ENCODE data around the gene APLP1. TPM values are rescaled to one million over a fixed set of nuclear protein-coding genes. Genes with fewer than 3 reads are reported as not detected.

Gene APLP1
- polyA plus RNA-seq, 2 of the 4 experiments (the other 2 are of a cell fraction), result 54.7 to 60.4 TPM

GRCh38 chr19:35824150-35824549 lies 44.2 kb upstream of the APLP1 start:
- ATAC-seq, result no peak
- H3K4me1 ChIP-seq, result no peaks in the 10 kb centered on the region
- WGBS (ENCODE audit: missing lambda C conversion rate), result 23% methylated on average over 5 of the region's 5 CpGs
- H3K4me2 ChIP-seq, result no peak overlapping the region
- ChIA-PET POLR2A (no interaction called here), CTCF (interaction anchor here (1.4 to 1.6 kb wide), 2 partner anchors 10 to 13 kb away, joined by 4 to 5 read pairs; no protein-coding TSS in a partner anchor)
- no peak overlapping the region for H3K4me3 ChIP-seq
- no peak for DNase-seq (ENCODE audit: low read depth in 1 of 2, low spot score in 1 of 2)
- no peak overlapping the region for H3K27ac ChIP-seq
- H3K9me3 ChIP-seq, result no peaks in the 10 kb centered on the region
- TF ChIP-seq MAZ (IDR thresholded peaks at IDR 0.05; ENCODE audit: borderline replicate concordance, low read depth, low read length) (no peak), CBX8 (IDR thresholded peaks at IDR 0.05) (no peak), RARB (CRISPR knock-in tag; IDR thresholded peaks at IDR 0.05) (no peak), EP300 (IDR thresholded peaks at IDR 0.05) (no peak), ZFP36 (IDR thresholded peaks at IDR 0.05; ENCODE audit: borderline replicate concordance, partially characterized antibody) (no peak), KDM1A (IDR thresholded peaks at IDR 0.05; ENCODE audit: low read depth) (no peak), EHMT2 (IDR thresholded peaks at IDR 0.05; ENCODE audit: low read depth) (no peak), NPAS2 (CRISPR knock-in tag; IDR thresholded peaks at IDR 0.05; ENCODE audit: borderline replicate concordance) (no peak), FOSL2 (IDR thresholded peaks at IDR 0.05) (no peak), FOSL2 (CRISPR knock-in tag; IDR thresholded peaks at IDR 0.05) (no peak), PHF8 (IDR thresholded peaks at IDR 0.05; ENCODE audit: borderline replicate concordance, low read depth) (no peak), ZSCAN20 (CRISPR knock-in tag; IDR thresholded peaks at IDR 0.05) (no peak), HOXB13 (CRISPR knock-in tag; IDR thresholded peaks at IDR 0.05; ENCODE audit: low read depth) (no peak), FOSB (CRISPR knock-in tag; IDR thresholded peaks at IDR 0.05) (no peak)
- FAIRE-seq, result no peak

GRCh38 chr19:35828692-35829301 lies 39.6 kb upstream of the APLP1 start:
- Histone ChIP-seq H3K4me3 (no peak overlapping the region), H3K27ac (no peak overlapping the region), H3K4me1 (no peaks in the 10 kb centered on the region), H3K9me3 (no peaks in the 10 kb centered on the region), H3K4me2 (no peak overlapping the region)
- DNase-seq (ENCODE audit: low read depth in 1 of 2, low spot score in 1 of 2) (peak; percentile 59 to 70), ATAC-seq (peak; percentile 71 to 85; a peak in 5 of 6 replicates), FAIRE-seq (peak; percentile 36)
- POLR2A ChIA-PET, result no interaction called here
- WGBS (ENCODE audit: missing lambda C conversion rate), result 48% methylated on average over 12 of the region's 12 CpGs
- CTCF ChIA-PET, result interaction anchor here (0.6 kb wide), 2 partner anchors 40 to 53 kb away, joined by 3 to 4 read pairs; no protein-coding TSS in a partner anchor
- 0 out of 2 replicates have a peak, but pooled peaks have one; percentile 49 for TF ChIP-seq TFCP2L1 (CRISPR knock-in tag; IDR thresholded peaks at IDR 0.05)
- no peak; the same call in 1 of the 2 replicates for TF ChIP-seq FOSB (CRISPR knock-in tag; IDR thresholded peaks at IDR 0.05)
- TF ChIP-seq EP300 (IDR thresholded peaks at IDR 0.05), result no peak
- TF ChIP-seq, protein P1, sequence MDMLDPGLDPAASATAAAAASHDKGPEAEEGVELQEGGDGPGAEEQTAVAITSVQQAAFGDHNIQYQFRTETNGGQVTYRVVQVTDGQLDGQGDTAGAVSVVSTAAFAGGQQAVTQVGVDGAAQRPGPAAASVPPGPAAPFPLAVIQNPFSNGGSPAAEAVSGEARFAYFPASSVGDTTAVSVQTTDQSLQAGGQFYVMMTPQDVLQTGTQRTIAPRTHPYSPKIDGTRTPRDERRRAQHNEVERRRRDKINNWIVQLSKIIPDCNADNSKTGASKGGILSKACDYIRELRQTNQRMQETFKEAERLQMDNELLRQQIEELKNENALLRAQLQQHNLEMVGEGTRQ (IDR thresholded peaks at IDR 0.05), result no peak
- no peak for TF ChIP-seq ZC3H11A (IDR thresholded peaks at IDR 0.05)
- no peak for TF ChIP-seq ZFP36 (IDR thresholded peaks at IDR 0.05; ENCODE audit: borderline replicate concordance, partially characterized antibody)
- no peak for TF ChIP-seq MAZ (IDR thresholded peaks at IDR 0.05; ENCODE audit: borderline replicate concordance, low read depth, low read length)
- TF ChIP-seq RCOR1 (IDR thresholded peaks at IDR 0.05; ENCODE audit: low read depth, low read length), result no peak
- no peak for TF ChIP-seq RAD21 (conservative IDR thresholded peaks at IDR 0.05 in 1 of 2, IDR thresholded peaks at IDR 0.05 in 1 of 2)
- TF ChIP-seq, protein P2, sequence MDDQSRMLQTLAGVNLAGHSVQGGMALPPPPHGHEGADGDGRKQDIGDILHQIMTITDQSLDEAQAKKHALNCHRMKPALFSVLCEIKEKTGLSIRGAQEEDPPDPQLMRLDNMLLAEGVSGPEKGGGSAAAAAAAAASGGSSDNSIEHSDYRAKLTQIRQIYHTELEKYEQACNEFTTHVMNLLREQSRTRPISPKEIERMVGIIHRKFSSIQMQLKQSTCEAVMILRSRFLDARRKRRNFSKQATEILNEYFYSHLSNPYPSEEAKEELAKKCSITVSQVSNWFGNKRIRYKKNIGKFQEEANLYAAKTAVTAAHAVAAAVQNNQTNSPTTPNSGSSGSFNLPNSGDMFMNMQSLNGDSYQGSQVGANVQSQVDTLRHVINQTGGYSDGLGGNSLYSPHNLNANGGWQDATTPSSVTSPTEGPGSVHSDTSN (IDR thresholded peaks at IDR 0.05), result no peak
- no peak for TF ChIP-seq BCL3 (IDR thresholded peaks at IDR 0.05)
- TF ChIP-seq REST (IDR thresholded peaks at IDR 0.05), result peak; percentile 98
- no peak for TF ChIP-seq POLR2A (IDR thresholded peaks at IDR 0.05; ENCODE audit: low read length)
- TF ChIP-seq FOSL2 (IDR thresholded peaks at IDR 0.05), result no peak
- TF ChIP-seq FOSL2 (CRISPR knock-in tag; IDR thresholded peaks at IDR 0.05), result no peak
- TF ChIP-seq ESRRA (IDR thresholded peaks at IDR 0.05; ENCODE audit: borderline replicate concordance, low read length), result no peak
- TF ChIP-seq CHD4 (IDR thresholded peaks at IDR 0.05; ENCODE audit: borderline replicate concordance), result no peak
- 0 out of 2 replicates have a peak, but pooled peaks have one; percentile 37 for TF ChIP-seq FOXS1 (CRISPR knock-in tag; IDR thresholded peaks at IDR 0.05)
- TF ChIP-seq, protein P3, sequence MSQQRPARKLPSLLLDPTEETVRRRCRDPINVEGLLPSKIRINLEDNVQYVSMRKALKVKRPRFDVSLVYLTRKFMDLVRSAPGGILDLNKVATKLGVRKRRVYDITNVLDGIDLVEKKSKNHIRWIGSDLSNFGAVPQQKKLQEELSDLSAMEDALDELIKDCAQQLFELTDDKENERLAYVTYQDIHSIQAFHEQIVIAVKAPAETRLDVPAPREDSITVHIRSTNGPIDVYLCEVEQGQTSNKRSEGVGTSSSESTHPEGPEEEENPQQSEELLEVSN (IDR thresholded peaks at IDR 0.05; ENCODE audit: borderline replicate concordance, low read depth), result no peak
- no peak for TF ChIP-seq GATA3 (IDR thresholded peaks at IDR 0.05; ENCODE audit: borderline replicate concordance)
- no peak for TF ChIP-seq RFX5 (IDR thresholded peaks at IDR 0.05)
- TF ChIP-seq HEYL (CRISPR knock-in tag; IDR thresholded peaks at IDR 0.05), result no peak
- TF ChIP-seq HOXB13 (CRISPR knock-in tag; IDR thresholded peaks at IDR 0.05; ENCODE audit: low read depth), result peak; percentile 75
- TF ChIP-seq KDM5A (IDR thresholded peaks at IDR 0.05), result no peak
